NCI-H526 (cell line): ENCODE results near the gene PDE9A.

Source experiments
- DNase-seq, 2 experiments: peaks; one replicate each; lab custom pipeline; 2025; lab: John Stamatoyannopoulos, UW

Gene PDE9A

DNA sequence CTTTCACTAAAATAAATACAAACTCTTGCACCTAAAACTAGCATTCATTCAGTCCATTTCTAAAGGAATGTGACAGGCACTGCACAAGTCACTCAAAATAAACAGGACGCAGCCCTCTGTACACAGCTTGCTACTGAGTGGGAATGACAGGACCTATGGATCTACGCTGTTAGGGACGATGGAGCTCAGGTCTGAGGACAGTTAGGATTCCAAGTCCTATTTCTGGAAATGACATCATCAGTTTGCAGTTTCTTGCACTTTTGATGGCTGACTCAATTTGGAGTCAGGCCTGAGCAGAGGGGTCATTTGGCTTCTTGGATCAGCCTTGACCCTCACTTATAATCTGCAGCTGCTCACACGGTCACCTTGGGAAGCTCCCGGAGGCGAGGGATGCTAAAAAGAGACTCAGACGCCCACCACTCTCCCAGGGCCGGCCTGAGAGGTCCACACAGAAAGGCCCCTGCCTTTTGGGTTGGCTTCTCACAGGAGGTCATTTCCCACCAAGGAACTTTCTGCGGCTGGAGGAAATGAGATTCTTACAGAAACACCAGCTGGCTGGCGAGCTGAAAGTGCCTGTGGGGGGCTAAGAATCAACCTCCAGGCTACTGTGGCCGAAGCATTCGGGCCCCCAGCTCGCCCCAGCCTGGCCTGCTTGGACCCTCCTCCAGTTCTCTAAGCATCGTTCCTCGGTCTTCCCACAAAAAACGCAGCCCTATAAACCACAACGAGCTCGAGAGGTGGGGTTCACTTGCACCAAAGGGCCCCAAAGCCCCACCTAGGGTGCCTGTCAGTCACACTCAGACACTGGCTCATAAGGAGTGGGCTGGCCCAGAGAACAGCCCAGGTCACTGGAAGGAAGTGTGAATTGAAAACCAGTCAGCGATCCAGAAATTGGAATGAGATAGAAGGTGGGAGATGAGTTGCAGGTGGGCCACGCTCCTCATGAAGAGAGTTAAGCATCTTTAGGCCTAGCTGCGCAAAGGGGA is 8.9 kb upstream of the PDE9A start:
- no peak for DNase-seq

DNA sequence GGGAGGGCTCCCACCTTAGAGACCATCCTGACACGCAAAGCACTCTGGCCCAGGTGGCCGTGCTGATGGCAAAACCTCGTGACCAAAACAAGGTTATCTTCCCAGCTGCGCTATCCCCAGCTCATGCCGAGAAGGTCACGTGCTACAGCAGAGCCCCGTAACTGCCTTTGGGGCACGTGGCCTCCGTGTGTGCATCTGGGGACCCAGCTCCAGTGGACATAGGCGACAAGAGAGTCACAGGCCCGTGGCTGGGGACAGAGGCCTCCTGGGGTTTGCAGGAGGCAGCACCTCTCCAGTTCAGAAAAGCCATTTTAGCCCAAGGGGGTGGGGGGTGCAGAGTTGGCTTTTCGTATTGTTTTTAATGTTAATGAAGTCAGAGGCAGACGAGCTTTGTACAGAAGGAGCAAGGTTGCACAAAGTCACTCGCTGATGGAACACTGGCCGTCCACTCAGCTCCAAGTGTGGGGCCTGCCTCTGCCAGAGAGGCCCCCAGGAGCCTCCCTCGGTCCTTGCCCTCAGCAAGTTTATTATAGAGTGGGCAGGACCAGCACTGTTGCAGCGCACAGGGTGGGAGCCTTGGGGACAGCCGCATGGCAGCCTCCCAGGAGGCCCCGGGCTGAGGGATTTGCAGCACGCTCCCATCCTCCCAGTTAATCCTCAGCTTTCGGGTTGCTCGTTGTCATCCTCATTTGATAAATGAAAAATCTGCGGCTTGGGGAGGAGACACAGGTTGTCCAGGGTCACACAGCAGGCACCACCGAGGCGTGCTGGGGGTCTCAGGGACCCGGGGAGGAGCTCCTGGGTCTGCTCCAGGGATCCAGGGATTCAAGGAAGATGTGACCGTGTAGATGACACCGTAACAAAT is 8.0 kb upstream of the PDE9A start:
- DNase-seq: no peak

DNA sequence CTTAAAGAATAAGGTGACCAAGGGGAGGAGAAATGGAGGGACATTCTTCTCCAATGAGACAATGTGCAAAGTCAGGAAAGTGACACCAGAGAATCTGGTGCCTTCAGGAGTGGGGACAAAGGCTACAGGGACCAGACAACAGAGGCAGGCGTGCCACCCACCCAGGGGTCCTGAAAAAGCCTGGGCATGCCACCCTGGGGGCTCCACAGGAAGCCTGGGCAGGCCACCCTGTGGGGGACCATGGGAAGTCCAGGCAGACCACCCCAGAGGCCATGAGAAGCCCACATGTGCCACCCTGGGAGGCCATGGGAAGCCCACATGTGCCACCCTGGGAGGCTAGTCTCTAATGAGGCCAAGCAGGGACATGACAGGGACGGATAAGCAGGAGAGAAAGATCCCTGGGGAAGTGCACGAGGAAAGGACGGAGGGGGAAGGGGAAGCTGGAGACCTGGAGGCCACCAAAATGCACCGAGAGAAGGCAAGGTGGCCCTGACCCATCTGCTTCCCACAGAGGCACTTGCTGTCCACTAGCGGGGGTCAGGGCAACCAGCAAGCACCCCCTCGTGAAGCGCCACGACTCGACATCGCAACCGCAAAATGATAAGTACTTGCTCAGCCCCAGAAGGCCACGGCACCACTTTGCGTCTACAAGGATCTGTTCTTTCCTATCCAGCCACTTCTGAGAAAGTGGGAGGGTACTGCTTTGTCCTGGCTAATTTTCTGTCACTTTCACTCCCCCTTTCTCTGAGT is 7.2 kb upstream of the PDE9A start:
- no peak for DNase-seq

DNA sequence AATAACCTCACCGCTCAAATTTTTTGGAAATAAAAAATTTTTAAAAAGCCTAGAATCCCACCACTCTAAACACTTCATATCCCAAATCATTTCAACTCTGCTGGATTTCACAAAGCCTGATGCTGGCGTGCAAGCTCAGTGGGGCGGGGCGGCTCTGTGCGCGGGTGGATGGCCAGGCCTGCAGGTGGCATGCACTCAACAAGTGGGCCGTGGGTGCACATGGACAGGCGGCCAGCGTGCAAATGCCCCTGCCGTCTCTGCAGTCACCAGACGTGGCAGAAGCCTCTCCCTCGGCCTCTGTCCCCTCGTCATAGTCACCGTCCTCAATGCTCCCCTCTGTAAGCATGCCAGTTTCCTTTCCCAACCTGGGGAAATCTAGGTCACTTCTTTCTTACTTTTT is 6.6 kb upstream of the PDE9A start:
- no peak for DNase-seq

DNA sequence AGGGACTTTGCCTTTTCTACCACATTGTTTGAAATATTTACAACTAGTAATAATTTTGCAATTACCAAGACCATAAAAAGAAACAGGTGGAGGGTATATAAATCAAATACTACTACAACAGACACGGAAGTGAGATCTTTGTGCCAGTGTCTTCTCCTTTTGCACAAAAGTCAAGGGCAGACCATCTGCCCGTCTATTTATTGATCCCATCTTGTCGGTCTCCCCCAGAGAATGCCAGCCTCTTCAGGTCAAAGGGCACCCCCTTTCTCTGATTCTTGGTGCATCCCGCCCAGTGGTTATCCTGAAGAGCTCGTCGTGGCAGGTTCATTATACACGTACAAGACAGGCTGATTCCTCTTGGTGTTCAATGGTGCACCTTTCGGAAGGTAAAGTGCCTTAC is 4.8 kb upstream of the PDE9A start:
- no peak for DNase-seq

DNA sequence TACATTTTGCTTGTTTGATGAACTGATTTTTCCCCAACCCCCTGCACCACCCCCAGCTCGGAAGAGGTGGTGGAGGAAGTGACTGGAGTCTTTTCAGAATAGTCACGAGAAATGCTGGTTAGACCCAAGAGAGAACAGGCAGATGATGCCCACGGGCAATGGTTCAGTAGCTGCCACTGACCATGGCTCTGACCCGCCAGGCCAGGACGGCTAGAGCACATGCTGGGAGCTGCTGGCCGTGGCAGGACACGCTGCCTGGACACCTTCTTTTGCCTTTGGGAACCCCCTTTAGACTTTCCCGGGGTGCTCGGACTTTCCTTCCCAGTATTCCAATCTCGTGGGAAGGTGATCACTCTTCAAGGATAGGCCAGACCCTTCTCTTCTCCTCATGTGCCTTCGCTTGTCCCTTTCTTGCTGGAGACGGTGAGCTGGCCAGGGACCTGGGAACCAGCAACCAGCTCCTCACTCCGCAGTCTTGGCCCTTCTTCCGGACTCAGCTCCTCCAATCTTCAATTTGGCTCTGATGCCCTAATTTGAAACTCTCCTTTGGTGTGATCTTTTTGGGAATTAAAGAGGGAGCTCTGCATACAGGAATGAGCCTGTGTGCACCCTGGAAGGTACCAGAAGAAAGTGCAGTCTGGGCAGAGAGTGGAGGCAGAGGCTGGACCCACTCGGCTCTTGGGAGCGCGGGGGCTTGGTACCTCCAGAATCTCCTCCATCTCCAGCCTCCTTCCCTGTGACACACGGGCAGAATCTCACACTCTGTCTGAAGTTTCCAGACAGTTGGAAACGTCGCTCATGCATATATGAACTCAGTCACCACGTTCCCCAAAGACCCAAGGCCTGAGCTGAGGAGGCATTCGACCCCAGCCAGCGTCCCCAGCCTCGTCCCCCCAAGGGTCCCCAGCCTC is 4.0 kb upstream of the PDE9A start:
- DNase-seq: no peak

DNA sequence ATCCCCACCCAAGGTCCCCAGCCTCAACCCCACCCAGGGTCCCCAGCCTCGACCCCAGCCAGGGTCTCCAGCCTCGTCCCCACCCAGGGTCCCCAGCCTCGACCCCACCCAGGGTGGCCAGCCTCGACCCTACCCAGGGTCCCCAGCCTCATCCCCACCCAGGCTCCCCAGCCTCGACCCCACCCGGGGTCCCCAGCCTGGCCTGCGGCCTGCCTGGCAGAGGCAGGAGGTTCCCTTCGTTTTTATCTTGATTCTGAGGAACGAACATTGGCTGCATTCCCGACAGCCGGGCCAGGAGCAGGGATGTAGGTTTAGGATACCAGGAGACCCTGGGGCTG is 3.4 kb upstream of the PDE9A start:
- no peak for DNase-seq

DNA sequence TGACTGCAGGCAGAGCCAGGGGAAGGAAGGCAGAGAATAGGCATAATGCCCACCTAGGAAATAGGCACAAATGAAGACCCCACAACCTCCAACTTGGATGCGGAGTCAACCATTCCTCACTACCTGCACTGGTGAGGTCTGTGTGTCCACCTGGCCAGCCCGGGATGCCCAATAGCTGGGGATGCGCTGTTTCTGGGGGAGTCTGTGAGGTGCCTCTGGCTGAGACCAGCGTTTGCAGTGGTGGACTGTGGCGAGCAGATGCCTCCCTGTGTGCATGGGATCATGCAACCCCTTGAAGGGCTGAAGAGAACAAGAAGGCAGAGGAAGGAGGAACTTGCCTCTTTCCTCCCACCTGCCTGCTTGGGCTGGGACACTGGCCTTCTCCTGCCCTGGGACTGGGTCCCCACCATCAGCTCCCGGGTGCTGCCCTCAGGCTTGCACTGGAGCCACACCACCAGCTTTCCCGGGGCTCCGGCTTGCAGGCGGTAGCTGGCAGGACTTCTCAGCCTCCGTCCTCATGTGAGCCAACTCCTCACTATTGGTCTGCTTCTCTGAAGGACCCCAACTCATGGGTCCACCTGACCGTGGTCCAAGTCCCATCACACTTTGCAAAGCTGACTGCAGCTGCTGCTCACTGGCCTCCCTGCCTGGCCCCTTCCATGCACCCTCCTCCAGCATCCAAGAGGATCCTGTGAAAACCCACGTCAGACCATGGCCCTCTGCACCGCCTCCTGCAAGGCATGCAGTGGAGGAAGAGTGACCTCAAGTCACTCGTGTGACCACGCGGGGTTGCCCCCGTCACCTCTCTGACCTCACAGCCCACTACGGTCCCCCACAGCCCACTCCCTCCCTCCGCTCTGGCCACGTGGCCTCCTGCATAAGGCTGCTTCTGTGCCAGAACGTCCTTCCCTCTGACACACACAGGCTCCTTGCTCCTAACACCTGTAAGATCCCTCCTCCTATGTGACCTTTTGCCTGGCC is 2.7 kb upstream of the PDE9A start:
- no peak for DNase-seq

DNA sequence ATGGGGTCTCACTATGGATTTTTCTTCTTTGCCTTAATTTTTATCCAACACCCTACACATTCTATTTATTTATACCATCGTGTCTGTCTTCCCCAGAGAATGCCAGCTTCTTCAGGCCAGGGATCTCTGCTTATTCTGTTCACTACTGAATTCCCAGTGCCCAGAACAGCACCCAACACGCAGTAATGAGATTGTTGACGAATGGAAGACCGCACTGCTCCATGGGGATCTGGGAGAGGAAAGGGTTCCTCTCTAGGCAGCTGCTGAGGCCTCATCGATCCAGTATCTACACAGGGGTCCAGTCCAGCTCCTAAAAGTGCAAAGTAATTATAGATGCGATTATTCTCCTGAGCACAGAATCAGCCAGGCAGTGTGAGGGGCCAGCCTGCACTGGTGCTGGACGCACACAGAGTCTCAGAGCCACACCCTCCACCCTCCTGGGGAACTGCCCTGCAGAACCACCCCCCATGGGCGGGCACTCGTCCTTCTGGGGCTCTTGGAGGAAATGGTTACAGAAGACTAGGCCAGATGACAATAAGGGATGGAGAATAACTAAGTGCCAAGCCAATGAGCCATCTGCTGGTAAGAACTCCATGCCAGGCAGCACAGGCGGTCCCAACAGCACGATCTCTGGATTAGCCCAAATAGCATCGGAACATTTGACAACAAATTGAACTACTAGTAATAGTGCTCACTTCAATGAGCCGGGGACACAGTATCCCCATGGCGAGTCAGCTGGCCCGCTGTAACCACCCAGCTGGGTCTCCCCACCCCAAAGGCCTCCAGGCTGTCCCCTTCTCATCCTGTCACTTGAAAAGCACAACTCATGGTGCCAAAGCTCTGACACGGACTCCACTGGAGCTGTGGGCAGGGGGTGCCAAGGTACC is 1.7 kb upstream of the PDE9A start:
- DNase-seq: no peak

DNA sequence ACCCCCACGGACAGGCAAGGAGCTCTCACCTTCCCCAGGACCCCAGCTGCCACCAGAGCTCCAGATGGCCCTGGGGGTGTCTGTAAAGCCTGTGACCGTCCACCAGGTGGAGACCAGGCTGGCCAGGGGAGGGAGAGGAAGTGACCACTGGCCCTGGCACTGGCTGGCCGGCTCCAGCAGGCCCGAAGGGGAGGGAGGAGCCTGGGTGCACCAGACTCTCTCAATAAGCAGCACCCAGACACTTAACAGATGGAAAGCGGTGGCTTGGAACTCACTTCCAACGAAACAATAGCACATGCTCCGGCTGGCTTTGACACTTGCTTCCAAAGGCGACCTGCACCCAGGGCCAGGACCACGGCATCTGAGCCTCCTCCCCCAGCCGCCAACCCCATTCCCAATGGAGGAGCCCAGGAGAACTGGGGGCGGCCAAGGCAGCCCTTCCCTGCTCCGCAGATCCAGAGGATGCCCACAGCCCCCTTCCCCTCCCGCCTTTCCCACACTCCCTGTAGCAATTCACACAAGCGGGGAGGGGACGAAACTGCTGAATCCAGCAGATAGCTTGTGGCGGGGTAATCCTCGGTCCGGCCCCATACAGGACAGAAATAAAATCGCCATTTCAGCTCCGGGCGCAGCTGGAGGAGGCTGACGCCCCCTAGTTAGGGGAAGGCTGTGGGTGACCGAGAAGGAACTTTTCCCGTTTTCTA is 742 bp upstream of the PDE9A start:
- DNase-seq: peak in 1 of 2 experiments; percentile 42

DNA sequence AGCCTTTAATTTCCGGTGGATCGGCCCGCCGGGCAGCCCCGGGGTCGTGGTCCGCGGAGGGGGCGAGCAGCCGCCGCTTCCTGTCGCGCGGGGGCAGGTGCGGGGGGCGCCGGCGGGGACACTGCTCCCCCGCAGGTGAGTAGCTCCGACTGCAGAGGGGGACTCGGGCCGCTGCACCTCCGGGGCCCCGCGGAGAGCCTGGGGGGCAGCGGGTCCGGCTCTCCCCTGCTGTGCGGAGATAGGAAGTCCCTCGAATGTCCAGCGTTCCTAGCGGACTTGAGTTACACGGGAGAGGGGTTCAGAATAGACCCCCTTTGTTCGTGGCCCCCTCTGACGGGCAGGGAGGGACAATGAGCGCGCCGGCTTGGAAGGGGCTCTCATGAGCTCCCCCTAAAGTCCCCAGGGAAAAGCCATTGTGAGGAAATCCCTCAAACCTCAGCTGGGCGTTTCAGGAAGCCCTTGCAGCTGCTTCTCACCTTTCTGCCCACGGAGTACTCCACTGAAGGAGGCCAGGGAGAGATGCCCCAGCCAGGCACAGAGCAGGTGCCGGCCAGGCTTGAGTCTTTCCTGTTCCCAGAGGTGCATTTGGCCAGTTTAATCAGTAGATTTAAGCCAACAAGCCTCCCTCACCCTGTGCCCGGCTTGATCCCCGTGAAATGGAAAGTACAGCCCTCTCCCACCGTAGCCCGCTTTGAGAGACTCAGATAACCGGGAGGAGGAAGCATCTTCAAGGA is 925 bp downstream of the PDE9A start:
- DNase-seq: peak; percentile 39 to 78

DNA sequence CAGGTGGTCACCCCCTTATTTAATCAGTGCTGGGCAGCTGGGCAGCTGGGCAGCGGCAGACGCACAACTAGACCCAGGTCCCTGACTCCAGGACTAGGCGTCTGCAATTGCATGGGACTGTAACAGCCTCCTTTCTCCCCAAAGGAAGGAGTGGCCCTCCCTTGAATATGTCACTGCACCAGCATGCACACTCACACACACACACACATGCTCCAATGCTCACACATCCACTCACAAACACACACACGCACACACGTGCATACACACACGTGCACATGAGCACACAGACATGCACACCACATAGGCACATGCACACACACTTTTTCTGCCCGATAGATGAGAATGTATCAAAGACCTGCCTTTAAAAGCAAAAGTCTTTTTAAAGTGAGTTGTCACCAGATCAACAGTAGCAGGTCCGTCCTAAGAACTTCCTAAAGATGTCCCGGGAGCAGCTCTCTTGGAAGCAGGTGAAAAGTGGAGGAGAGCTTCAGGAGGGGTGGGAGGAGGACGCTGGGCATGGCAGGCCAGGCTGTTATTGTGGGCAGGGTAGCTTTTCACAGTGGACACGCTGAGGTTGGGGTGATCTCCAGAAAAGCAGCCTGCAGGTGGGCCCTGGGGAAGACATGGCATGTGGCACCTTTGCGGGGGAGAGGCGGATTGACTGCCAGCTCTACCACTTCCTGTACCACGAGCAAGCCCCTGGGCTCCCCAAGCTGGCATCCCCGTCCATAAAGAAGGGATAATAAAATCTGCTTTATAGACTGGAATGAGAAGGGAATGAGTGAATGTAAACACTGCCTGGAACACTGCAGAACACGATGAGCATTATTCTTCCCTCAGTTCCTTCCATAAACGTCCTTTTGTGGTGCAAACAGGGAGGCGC is 1.7 kb downstream of the PDE9A start:
- DNase-seq: no peak

DNA sequence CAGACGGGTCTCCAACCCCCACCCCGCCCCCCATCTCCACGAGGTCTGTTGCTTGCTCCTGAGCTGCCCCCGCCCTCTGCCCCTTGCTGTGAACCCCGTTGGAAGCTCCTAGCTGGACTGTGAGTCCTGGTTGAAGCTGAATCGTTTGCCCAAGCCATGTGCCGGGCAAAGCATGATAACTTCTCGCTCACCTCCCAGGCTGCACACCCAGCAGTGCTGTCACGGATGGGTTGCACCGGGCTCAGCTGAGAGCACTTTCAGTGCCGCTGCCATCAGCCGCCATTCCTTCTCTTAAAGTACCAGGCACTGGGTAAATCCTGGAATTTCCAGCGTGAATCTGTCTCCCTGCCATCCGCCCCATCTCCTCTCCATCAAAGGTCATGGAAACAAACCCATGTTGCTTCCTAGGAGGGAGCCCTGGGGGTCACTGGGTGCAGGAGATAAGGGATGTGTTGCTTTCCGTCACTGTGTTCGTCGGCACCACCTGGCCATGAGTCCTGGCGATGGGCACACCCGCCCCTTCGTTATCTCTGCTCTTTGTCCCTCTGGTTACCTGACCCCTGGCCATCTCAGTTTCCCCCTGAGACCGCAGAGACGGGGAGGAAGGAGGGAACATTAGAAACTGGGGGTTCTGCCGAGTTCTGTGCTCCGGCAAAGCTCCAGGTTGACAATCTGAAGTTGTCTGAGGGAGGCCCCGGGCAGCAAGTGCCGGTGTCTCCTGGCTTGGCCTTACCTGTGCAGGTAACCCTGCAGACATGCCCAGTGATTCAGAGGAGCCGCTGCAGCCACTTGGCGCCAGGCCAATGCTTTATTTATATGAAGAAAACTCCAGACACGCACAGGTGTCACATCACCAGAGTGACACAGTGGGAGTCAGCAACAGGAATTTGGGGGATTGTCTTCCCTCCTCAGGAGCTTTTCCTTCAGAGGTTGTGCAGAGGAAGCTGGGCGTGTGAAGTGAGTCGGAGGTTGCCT is 2.7 kb downstream of the PDE9A start:
- DNase-seq: peak; percentile 49 to 69

DNA sequence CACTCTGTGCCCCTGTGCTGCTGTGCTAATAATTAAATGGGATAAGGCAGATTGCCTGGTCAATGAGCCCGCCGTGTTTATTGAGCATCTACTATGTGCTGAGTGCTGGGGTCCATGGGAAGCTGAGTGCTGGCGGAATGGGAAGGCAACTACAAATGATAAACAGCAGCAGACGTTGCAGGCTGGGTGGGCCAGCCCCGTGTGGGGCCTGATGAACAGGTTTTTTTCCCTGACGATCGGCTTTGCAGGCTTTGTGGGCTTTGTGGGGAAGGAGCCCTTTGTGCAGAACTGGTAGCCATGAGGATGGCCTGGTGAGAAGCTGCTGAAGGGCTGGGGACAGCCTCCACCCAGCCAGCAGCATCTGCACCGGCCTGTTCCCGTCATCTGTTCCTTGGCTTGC is 3.5 kb downstream of the PDE9A start:
- no peak for DNase-seq

DNA sequence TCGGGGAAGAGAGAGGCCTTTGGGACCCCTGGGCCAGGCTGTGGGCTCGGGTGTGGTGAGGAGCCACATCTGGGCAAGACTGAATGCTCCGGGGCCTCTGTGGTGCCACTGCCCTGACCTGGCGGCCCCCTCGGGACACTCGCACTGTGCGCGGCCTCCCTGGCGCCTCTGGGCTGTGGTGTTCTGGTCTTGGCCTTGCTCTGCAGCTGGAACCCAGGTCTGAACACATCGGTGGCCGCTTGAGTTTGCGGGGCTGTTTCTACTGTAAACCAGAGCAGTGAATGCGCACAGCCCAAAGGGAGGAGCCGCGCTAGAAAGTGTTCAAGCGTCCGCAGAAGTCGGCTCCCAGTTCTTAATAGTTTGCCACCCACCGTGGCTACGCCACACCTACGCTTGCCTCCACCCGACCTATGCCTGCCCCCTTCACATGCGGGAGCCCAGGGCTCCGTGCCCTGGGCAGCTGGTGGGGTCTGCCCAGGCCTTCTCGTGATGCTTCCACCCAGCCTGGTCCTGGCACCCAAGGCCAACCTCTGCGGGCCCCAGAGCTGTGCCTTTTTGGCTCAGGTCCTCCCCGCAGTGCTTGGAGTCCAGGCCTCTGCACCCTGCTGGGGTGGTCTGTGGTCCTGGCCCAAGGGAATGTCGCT is 4.4 kb downstream of the PDE9A start:
- DNase-seq: no peak
